Endothelial cell of umbilical vein (primary cell): ENCODE results near the gene APBA2. TPM values are rescaled to one million over a fixed set of nuclear protein-coding genes. Genes with fewer than 3 reads are reported as not detected.
"Not testable (repeated sequence)": the region's sequence is repeated elsewhere in the genome, so short reads cannot be mapped to it uniquely, and the experiment has no call there.

ENCODE experiments used
- BruUV-seq: library from RNA; stranded (reverse); fragments of 400-500 nt; replicated peaks from 2 replicates; lab custom pipeline; 2021; lab: Mats Ljungman, UMichigan
- CTCF ChIA-PET: fragments of 300-600, 350-600 bp; sonication (Branson Sonifier 250); formaldehyde crosslinking; loops from one replicate; lab custom pipeline; 2021; ENCODE audit warnings: antibody characterized with exemption, inconsistent platforms; lab: Charles Lee
- POLR2A ChIA-PET: fragments of 300-600, 350-600 bp; sonication (Branson Sonifier 250); formaldehyde crosslinking; loops from one replicate; lab custom pipeline; 2021; ENCODE audit warnings: antibody characterized with exemption, inconsistent platforms; lab: Charles Lee
- DNase-seq: peaks from one replicate; pipeline ENCODE4 v3.0.0-alpha.2; 2011; ENCODE audit warnings: low read depth, low spot score
- FAIRE-seq: peaks from 2 replicates; lab custom pipeline; 2011; peaks lifted over from hg19 to GRCh38; lab: Jason Lieb, UNC
- H2AFZ ChIP-seq: 2 replicates; pipeline ENCODE4 v1.6.0; 2012; ENCODE audit warnings: low read depth, low read length, control low read depth, inconsistent platforms
- H3K27ac ChIP-seq: 2 replicates; pipeline ENCODE4 v1.5.1; 2011; ENCODE audit warnings: low read depth, mild to moderate bottlenecking, control low read depth, low read length, moderate library complexity; ENCODE audit not compliant: insufficient read depth
- H3K27me3 ChIP-seq, 2 experiments: 2 replicates each; pipeline versions ENCODE4 v1.6.0 to v1.6.1; 2011; ENCODE audit warnings: low read length in 2 of 2, mixed read lengths in 1 of 2; ENCODE audit not compliant: control insufficient read depth in 2 of 2, insufficient read depth in 2 of 2
- H3K36me3 ChIP-seq, 2 experiments: 2 replicates in 1 of 2; 3 replicates in 1 of 2; pipeline ENCODE4 v1.5.1; 2011; ENCODE audit warnings: low read length in 2 of 2, mild to moderate bottlenecking in 1 of 2, moderate library complexity in 1 of 2; ENCODE audit not compliant: control insufficient read depth in 2 of 2, insufficient read depth in 2 of 2; ENCODE audit errors: extremely low read depth in 1 of 2
- H3K4me1 ChIP-seq: 3 replicates; pipeline ENCODE4 v1.5.1; 2011; ENCODE audit warnings: mild to moderate bottlenecking, low read length; ENCODE audit not compliant: control insufficient read depth, insufficient read depth; ENCODE audit errors: extremely low read depth
- H3K4me2 ChIP-seq: 2 replicates; pipeline ENCODE4 v1.6.1; 2011; ENCODE audit warnings: low read length, control low read depth, mixed read lengths; ENCODE audit not compliant: insufficient read depth
- H3K4me3 ChIP-seq, 3 experiments: fragments of 200-600 bp in 1 of 3; sonication (generic), shearing (Covaris generic) in 1 of 3; replicated peaks in 1 of 3; 2 replicates each; pipeline ENCODE4 v1.5.1; 2011 to 2016; ENCODE audit warnings: control low read depth in 3 of 3, low read length in 3 of 3, mild to moderate bottlenecking in 2 of 3, inconsistent platforms in 1 of 3, low read depth in 1 of 3, moderate library complexity in 1 of 3; ENCODE audit not compliant: insufficient read depth in 1 of 3
- H3K79me2 ChIP-seq: 2 replicates; pipeline ENCODE4 v1.6.0; 2012; ENCODE audit warnings: low read length, inconsistent platforms; ENCODE audit not compliant: control insufficient read depth, insufficient read depth
- H3K9ac ChIP-seq: replicated peaks from 2 replicates; pipeline ENCODE3; 2011; ENCODE audit warnings: low read length, control low read depth; ENCODE audit not compliant: insufficient read depth; ENCODE audit errors: extremely low read depth
- H3K9me1 ChIP-seq: replicated peaks from 3 replicates; pipeline ENCODE4 v1.6.0; 2011; ENCODE audit warnings: mild to moderate bottlenecking, low read length; ENCODE audit not compliant: control insufficient read depth, insufficient read depth; ENCODE audit errors: extremely low read depth
- H3K9me3 ChIP-seq: replicated peaks from 2 replicates; pipeline ENCODE4 v1.5.1; 2012; ENCODE audit warnings: low read length, inconsistent platforms; ENCODE audit not compliant: control insufficient read depth, insufficient read depth
- H4K20me1 ChIP-seq: replicated peaks from 2 replicates; pipeline ENCODE3; 2011; ENCODE audit warnings: mild to moderate bottlenecking, low read length; ENCODE audit not compliant: control insufficient read depth, insufficient read depth; ENCODE audit errors: extremely low read depth
- dilution Hi-C: fragments of 300-500 bp; cut with MboI; formaldehyde crosslinking; loops from one replicate; pipeline ENCODE4 v1.15.0; 2019; ENCODE audit warnings: low sequenced_read_pairs; ENCODE audit not compliant: extremely low pct_ligation_motif_present
- intact Hi-C: fragments of 100-400 bp; cut with micrococcal nuclease; formaldehyde crosslinking; loops from one replicate; pipeline ENCODE4 v1.10.0; 2022
- polyA plus RNA-seq, 4 experiments: library from polyadenylated mRNA; depleted of rRNA in 3 of 4; stranded (reverse) in 3 of 4; unstranded in 1 of 4; fragments of >200 nt; gene quantifications; 2 replicates each; pipeline versions ENCODE4 v1.2.1 to v1.2.3, GENCODE V29; 2011 to 2012; ENCODE audit warnings: missing spikeins in 1 of 4
- total RNA-seq: library from RNA; stranded (reverse); gene quantifications from 2 replicates; pipeline ENCODE4 v1.2.3, GENCODE V29; 2021

Gene APBA2
- total and polyA plus RNA-seq, 2 donors (not counting 3 experiments of a cell fraction or from before 2014, with no cell fraction given): 5.7 to 11.1 TPM

- POLR2A ChIA-PET, H3K4me3 ChIP-seq, CTCF ChIA-PET, H3K27ac ChIP-seq, DNase-seq, H3K9me3 ChIP-seq, H3K9ac ChIP-seq, H3K79me2 ChIP-seq, H3K4me1 ChIP-seq, H3K4me2 ChIP-seq, dilution Hi-C loops, BruUV-seq, FAIRE-seq, H4K20me1 ChIP-seq, H2AFZ ChIP-seq, H3K36me3 ChIP-seq, H3K27me3 ChIP-seq, intact Hi-C loops, H3K9me1 ChIP-seq: not testable (repeated sequence)
Observed at GRCh38 chr15:29167122-29167521, 281.3 kb downstream of the APBA2 start.

Other genes starting within 250 kb of the APBA2 start
- gene GOLGA8M, start 173.6 kb upstream of the APBA2 start, total RNA-seq: 1.0 and 1.6 TPM in 2 replicates
- 0.26 and 0.30 TPM in 2 replicates for gene GOLGA8M, start 173.6 kb upstream of the APBA2 start, polyA plus RNA-seq
- gene GOLGA6L7, start 37.3 kb upstream of the APBA2 start, total RNA-seq: not detected in 2 replicates
- gene GOLGA6L7, start 37.3 kb upstream of the APBA2 start, polyA plus RNA-seq: not detected in 2 replicates